HG03520 (cell line): Measurements from ENCODE around the gene UHRF2.
"Not testable (repeated sequence)": the region's sequence is repeated elsewhere in the genome, so short reads cannot be mapped to it uniquely, and the experiment has no call there.

Experiments used
- ATAC-seq: cut with Tn5 transposase; IDR thresholded peaks from one replicate; pipeline ENCODE4 v1.9.1; 2021; ENCODE audit warnings: mild to moderate bottlenecking, moderate library complexity; ENCODE audit not compliant: unreplicated experiment

UHRF2 gene, protein sequence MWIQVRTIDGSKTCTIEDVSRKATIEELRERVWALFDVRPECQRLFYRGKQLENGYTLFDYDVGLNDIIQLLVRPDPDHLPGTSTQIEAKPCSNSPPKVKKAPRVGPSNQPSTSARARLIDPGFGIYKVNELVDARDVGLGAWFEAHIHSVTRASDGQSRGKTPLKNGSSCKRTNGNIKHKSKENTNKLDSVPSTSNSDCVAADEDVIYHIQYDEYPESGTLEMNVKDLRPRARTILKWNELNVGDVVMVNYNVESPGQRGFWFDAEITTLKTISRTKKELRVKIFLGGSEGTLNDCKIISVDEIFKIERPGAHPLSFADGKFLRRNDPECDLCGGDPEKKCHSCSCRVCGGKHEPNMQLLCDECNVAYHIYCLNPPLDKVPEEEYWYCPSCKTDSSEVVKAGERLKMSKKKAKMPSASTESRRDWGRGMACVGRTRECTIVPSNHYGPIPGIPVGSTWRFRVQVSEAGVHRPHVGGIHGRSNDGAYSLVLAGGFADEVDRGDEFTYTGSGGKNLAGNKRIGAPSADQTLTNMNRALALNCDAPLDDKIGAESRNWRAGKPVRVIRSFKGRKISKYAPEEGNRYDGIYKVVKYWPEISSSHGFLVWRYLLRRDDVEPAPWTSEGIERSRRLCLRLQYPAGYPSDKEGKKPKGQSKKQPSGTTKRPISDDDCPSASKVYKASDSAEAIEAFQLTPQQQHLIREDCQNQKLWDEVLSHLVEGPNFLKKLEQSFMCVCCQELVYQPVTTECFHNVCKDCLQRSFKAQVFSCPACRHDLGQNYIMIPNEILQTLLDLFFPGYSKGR

DNA sequence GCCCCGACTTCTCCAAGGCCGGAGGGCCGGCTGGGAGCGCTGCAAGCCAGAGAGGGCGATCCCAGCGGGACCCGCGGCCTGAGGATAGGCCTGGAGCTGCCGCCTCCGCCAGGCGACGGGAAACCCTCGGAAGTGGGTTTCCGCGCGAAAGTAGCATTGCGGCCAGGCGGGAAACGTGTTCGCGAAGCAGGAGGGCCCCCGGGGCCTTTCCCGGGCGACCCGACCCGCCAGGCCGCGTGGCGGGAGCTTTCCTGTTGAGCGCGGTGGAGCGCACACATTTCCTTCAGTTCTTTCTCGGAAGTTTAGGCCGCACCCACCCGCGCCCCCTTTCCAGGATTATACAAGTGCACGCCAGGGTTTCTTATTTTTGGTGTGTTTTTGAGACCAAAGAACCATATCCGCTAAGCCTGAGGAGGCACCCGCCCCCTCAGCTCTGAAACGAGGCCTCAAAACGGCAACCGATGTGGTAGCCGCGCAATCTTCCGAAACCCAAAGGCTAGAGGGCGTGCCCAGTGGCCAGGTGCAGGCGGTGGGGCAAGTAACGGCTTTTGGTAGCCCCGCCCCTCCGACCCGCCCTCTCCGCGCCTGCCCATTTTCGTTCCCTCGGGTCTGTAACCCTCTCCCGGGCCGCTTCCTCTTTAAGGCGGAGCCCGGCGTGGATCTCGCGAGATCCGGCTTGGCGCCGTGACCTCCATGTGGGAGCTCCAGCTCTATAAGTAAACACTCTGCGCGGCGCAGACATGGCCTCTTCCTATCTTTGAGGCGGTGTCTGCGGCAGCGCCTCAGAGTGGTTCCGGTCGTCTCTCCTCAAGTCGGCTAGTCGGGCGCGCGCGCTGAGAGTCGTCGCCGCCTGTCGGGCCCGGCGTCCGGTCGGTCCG is at the start of gene UHRF2:
Gene UHRF2 (plus strand): TSS at position 713 of the 878 bp plus-strand sequence. CDS start 292 bp downstream, outside the sequence.
- peak; percentile 72 for ATAC-seq

DNA sequence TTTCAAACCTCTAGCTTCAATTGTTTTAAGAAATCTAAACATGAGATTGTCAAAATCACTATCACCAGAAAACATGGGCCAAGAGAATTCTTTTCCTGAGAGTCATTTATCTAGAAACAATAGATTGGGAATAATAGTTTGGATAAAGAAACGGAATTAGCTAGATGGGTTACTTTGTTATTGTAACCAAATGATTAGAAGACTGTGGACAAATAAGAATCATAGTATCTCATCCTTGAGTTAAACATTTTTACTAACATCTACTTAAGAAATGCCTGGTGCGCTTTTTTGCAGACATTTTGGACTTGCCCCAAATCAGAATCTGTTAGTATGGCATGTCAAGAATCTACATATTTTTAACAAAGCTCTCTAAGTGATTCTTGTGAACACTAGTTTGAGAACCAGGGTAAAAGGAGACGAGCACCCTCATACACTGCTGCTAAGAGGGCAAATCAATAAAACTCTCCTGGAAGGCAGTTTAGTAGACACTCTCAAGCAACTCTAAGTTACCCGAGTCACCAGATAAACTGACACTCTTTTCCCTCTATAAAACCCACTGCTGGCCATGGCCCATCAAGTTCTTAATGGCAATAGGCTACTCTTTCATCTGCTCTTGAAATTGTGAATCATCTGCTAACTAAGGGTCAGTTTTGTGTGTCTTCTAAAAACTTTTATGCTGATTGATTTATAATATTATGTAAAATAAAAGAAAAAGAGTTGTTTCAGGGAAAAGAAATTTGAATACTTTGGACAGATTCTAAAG is 45.7 kb upstream of the UHRF2 start:
- no peak for ATAC-seq

DNA sequence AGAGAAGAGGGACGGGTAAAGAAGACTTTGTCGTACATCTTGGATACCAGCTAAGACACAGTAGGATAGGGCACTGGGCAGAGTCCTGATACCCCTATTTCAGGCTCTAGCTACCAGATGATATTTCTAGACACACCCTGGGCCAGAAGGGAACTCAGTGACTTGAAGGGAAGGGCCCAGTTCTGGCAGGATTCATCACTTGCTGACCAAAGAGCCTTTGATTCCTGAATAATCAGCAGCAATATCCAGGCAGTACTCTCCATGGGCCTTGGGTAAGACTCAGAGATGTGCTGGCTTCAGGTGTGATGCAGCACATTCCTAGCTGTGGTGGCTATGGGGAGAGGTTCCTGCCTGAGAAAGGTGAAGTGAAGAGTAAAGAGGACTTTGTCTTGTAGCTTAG is 44.2 kb upstream of the UHRF2 start:
- ATAC-seq: no peak

DNA sequence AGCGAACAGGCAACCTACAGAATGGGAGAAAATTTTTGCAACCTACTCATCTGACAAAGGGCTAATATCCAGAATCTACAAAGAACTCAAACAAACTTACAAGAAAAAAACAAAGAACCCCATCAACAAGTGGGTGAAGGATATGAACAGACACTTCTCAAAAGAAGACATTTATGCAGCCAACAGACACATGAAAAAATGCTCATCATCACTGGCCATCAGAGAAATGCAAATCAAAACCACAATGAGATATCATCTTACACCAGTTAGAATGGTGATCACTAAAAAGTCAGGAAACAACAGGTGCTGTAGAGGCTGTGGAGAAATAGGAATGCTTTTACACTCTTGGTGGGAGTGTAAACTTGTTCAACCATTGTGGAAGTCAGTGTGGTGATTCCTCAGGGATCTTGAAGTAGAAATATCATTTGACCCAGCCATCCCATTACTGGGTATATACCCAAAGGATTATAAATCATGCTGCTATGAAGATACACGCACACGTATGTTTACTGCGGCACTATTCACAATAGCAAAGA is 31.5 kb upstream of the UHRF2 start:
- ATAC-seq: not testable (repeated sequence)

DNA sequence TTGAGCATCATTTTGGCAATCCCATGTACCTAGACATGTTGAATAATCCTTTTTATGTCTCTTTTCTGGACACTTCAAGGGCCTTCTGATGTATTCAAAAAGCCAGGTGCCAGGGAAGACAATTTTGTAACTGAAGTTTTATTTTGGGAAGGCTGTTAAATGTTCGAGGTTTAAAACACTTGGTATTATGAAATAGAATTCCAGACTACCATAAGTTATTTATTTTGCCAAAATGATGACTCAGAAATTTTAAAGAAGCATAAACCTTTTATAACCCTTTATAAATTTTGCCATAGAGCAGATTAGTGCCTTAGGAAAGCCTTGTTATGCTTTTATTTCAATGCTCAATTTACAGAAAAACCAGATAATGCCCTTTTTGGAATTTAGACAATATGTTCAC is 30.3 kb upstream of the UHRF2 start:
- no peak for ATAC-seq

DNA sequence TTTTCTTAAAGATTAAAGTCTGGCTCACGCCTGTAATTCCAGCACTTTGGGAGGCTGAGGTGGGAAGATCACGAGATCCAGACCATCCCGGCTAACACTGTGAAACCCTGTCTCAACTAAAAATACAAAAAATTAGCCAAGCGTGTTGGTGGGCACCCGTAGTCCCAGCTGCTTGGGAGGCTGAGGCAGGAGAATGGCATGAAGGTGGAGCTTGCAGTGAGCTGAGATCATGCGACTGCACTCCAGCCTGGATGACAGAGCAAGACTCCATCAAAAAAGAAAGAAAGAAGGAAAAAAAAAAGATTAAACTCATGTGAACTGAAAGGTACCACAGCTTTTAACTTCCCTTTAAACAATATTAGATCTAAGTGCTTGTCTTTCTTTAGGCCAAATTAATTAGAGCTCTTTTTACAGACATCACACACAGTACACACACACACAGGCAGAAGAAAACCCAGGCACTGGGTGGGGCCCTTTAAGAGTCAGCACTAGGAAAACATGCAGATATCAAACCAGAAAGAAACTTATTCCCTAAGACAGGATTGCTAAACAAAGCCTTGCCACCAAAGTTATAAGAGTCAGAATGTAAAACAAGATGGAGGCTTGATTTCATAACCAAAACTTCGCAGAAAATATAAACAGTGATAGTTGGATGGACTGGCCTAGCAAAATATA is 29.3 kb upstream of the UHRF2 start:
- ATAC-seq: no peak

DNA sequence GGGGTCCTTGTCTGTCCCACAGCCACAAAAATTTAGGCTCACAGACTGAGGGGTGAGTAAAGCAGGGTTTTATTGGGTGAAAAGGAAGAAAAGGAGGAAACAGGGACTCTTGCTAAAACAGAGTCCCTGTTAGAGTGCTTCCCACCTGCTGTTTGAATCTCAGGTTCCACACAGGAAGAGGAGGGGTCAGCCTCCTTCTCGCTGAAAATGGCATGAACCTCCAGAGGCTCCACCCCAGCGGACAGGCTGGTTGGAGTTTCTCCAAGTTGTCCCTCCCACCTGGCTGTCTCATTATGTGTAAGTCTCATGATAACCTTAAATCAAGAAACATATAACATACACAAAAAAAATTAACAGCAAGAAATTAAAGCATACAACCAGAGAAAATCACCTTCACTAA is 28.3 kb upstream of the UHRF2 start:
- ATAC-seq: no peak

DNA sequence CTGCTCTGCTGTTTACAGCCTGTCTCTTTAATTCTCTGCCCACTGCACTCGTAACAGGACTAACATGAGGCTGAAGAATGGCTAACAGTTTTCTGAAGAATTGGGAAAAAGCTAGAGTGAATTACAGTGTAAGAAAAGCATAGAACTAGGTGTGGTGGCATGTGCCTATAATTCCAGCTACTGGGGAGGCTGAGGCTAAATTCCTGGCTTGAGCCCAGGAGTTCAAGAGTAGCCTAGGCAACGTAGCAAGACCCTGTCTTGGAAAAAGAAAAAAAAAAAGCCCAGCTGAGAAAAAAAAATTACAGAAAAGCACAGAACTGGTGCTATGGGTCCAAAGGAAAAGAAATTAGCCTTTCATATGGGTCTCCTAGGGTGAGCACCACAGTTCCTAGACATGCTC is 13.9 kb upstream of the UHRF2 start:
- no peak for ATAC-seq

DNA sequence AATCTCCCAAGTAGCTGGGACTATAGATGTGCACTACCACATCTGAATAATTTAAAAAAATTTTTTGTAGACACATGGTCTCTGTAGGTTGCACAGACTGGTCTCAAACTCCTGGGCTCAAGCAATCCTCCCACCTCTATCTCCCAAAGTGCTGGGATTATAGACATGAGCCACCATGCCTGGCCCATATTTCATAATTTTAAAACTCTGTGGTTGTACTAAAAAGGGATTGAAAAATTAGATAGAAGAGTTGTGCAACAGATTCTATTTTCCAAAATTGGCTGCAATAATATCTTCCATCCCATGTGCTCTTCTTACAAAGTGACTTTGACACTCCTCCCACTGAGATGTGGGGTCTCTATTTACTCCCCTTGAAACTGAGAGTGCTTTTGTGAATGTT is 7.6 kb upstream of the UHRF2 start:
- no peak for ATAC-seq

DNA sequence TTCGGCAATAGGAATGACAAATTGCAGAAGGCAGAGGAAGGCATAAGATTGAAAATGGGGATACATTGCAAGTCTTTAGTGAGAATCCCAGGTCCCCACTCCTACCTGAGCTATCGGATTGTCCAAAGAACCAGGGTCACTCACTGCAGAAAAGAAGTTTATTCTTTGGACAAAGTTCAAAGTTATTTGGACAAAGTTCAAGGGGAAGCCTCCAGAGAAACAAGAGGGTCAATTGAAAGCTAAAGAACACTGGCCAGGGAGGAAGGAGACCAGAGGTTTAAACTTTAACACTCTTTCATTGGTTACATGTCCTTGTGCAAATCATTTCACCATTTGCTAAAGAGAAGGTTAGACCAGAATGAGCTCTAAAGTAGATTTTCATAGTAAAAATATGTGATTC is 5.2 kb upstream of the UHRF2 start:
- ATAC-seq: no peak

DNA sequence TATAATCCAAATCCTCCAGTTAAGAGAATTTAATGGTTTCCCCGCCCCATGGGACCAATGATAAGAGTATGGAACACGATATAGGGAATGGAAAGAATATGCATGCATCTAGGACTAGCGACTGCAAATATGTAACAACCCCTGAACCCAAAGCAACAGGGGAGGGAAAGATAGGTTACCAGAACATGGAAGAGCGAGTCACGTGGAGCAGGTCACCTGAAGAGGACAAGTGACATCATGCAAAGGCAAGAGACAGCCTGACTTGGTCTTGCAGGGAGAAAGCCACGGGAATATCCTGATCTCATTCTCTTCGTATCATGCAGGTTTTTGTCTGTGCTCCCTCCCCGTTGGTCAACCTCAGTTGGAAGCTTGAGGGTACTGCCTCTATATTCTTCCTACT is 4.7 kb upstream of the UHRF2 start:
- no peak for ATAC-seq

DNA sequence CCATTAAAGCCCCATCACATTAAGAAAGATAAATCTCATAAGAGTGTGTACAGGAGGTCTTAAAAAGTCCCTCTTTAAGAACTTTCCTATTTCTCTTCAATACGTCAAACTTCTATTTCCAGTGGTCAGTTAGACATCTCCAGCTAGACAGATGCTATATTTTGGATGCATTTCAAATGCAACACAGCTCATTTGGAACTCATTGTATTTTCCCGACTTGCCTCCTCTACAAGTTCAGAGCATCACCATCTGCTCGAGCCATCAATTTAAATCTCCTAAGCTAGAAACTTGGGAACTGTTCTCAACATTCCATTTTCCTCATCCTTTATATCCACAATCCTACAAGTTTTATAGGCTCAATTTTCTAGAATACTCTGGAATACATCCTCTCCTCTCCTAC is 3.2 kb upstream of the UHRF2 start:
- ATAC-seq: no peak

DNA sequence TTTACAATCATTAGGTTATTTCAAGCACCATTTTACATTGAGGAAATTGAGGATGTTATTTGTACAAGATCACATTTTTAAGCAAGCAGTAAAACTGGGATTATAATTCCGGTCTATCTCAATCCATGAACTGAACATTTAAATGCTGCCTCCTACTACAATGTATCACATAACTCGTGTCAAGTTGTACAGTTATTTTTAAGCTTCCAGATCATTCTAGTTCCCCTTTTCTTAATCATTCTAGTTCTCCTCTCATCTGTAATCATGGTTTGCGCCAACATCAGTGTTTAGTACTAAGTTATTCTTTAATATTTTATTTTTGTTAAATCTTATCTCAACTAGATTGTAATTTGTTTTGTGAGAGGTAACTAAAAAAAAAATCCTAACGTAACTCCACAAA is 2.4 kb upstream of the UHRF2 start:
- no peak for ATAC-seq

DNA sequence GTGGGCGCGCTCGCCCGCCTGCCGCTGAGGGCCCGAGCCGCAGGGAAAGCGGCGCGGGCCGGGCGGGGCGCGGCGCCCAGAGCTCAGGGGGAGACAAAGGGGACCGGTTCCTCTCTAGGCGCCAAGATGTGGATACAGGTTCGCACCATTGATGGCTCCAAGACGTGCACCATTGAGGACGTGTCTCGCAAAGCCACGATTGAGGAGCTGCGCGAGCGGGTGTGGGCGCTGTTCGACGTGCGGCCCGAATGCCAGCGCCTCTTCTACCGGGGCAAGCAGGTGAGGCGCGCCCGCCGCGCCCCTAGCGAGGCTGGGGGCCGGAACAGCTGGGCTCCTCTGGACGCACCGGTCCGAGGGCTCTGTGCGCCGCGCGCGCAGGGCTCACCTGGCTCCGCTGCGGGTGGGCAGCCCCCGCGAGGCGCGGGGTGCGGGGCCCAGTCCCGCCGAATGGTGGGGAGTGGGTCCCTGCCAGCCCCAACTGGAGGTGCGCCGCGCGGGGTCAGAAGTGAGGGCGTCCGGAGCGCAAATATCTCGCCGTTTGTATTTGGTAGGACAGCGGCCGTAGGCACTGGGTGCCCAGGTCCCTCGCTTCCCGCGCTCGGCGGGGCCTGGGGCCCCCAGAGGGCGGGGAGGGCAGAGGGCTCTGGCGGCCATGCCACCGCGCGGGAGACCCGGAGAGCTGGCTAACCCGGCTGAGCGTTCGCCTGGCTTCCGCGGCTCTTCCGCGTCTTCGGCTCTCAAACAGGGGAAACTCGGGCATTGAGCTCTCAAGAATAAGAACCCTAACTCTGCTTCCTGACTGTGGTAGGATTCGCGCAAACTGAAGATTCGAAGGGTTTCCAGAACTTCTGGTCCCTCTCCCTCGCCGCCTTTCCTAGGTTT is 607 bp downstream of the UHRF2 start:
- ATAC-seq: peak; percentile 4

DNA sequence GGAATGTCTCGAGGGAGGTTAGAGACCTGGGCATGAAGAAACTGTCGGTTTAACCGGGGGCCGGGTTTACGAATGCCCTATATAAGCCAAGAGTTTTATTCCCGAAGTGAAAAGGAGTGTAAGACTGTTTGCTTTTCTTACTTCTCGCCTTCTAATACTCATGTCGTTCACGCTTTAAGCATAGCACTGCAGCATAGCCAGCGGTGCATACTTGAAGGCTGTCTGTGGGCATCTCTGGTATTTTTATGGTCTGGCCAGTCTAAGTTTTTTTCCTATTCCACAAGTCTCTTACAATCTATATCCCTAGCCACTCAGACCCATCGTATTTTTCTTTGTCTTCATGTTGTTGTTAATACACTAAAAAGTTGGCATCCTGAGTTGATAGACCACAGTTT is 1.2 kb downstream of the UHRF2 start:
- no peak for ATAC-seq

DNA sequence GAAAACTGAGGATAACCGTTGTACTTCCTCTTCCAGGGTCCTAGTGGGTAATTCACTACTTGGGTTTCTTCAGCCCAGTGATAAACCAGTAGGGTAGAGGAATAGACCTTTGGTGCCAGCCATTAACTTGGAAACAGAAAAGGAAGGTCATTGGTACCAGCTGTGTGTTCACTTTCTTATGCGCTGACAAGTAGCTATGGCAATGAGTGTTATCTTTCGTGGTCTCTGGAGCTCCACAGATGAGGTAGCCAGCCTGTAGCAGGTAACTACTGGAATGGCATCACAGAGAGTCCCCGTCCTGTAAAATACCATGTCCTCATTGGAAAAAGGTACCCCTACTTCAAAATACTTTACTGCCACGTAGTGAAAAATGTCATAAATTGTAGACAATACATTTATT is 2.3 kb downstream of the UHRF2 start:
- ATAC-seq: no peak

DNA sequence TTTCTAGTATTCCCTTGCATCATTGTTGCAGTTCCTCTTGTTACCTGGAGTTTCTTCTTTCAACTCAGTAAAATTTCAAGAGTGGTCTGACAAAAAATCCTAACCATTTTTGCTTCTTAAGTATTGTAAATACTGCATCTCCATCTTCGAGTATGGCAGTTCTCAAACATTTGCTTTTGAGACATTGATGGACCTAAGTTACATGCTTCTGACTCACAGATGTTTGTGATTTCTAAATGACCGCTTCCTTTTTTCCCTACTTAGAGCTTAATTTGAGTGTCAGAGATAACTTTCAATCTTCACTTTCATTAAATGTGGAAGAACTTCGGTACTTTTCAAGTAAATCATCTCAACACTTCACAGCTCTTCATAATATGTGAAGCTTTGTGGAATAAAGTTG is 4.2 kb downstream of the UHRF2 start:
- ATAC-seq: no peak

DNA sequence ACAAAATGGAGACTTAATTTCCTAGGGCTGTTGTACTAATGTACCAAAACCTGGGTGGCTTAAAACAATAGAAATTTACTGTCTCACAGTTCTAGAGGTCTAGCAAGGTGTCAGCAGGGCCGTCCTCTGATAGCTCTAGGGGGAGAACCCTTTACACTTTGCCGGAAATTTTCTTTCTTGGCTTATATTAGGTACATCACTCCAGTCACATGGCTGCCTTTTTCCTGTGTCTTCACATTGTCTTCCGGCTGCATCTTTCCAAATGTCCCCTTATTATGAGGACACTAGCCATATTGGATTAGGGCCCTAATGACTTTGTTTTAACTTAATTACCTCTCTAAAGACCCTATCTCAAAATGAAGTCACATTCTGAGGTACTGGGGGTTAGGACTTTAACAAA is 5.8 kb downstream of the UHRF2 start:
- no peak for ATAC-seq

DNA sequence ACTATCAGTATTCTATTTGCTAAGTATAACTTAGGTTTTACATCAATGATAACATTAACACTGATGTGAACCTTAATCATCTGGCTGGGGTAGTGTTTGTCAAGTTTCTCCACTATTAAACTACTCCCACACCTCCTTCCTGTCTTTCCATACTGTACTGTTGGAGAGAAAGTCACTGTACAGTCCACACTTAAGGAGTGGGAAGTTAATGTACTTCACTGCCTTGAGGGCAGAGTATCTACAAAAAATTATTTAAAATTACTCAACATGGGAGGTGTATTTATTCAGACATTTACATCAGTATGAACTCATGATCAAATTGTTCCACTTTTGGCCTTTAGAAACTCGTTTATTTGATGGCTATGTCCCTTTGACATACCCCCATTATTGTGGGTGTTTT is 11.9 kb downstream of the UHRF2 start:
- ATAC-seq: no peak
